Choroid plexus epithelial cell (primary cell): ENCODE data around the gene ADIPOR2.

ENCODE experiments used
- DNase-seq: peaks from one replicate; pipeline ENCODE4 v3.0.0-alpha.2; 2010; ENCODE audit warnings: low read depth
- H3K4me3 ChIP-seq: 2 replicates; pipeline ENCODE4 v1.5.1; 2011; ENCODE audit warnings: low read depth, mild to moderate bottlenecking, control low read depth, low read length, moderate library complexity
- TF ChIP-seq, protein P1 (sequence below): conservative IDR thresholded peaks from 2 replicates; pipeline ENCODE4 v1.5.1; 2011; ENCODE audit warnings: low read depth, mild to moderate bottlenecking, control low read depth, inconsistent platforms, low read length, moderate library complexity

The ADIPOR2 gene

DNA sequence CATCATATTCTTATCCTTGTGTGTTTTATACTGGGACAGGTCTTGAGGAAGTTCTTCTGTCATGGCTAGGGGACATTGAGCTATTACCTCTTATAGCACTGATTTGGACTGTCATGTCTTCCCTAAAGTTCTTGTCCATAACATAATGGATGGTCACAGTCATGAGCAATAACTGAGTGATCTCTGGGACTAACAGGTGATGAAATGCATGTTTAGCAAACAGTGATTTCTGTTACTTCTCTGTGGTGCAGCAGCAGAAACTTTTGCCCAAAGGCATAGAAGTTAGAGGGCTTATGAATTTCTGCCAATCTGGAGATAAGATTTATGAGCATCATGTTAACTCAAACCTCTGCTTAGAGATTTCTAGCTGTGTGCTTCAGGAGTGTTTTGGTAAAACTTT lies 5.9 kb downstream of the ADIPOR2 start:
- no peak for DNase-seq
- TF ChIP-seq, protein P1, sequence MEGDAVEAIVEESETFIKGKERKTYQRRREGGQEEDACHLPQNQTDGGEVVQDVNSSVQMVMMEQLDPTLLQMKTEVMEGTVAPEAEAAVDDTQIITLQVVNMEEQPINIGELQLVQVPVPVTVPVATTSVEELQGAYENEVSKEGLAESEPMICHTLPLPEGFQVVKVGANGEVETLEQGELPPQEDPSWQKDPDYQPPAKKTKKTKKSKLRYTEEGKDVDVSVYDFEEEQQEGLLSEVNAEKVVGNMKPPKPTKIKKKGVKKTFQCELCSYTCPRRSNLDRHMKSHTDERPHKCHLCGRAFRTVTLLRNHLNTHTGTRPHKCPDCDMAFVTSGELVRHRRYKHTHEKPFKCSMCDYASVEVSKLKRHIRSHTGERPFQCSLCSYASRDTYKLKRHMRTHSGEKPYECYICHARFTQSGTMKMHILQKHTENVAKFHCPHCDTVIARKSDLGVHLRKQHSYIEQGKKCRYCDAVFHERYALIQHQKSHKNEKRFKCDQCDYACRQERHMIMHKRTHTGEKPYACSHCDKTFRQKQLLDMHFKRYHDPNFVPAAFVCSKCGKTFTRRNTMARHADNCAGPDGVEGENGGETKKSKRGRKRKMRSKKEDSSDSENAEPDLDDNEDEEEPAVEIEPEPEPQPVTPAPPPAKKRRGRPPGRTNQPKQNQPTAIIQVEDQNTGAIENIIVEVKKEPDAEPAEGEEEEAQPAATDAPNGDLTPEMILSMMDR = no peak
- H3K4me3 ChIP-seq = no peak overlapping the region

DNA sequence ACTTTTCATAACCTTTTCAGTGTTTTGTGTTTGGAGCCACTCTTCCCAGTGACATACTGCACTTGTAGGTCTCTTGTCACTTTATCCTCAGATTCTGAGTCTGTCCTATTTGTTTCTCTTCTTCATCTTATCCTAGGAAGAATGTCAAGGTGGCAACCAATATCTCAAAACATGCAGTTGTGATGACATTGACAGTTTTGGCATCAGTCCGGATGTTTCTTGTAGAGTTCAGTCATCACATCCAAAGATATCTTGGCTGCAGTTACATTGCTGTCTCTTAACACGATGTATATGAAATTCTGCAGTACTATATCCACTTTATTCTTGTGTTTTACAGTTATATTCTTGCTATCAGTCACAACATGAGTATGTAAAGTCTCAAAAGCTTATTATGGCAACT lies 6.4 kb downstream of the ADIPOR2 start:
- TF ChIP-seq, protein P1 = no peak
- no peak overlapping the region for H3K4me3 ChIP-seq
- no peak for DNase-seq

DNA sequence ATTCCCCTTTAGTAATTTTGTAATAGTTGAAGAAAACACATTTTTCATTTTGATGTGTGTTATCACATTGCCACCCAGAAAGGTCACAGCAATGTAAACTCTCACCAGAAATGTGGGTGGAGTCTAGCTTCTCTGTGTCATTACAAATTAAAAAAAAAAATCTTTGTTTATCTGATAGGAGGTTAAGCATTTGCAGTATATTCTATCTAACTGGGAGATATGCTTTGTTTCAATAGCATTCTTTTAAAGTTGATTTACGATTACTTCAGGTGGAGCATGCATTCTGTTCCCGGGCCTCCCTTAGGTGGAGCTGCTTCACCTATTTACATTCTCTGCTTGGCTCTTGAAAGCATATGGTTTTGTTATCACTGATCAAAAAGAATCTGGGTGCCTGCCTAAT lies 7.8 kb downstream of the ADIPOR2 start:
- DNase-seq = no peak
- TF ChIP-seq, protein P1 = no peak
- no peak overlapping the region for H3K4me3 ChIP-seq

DNA sequence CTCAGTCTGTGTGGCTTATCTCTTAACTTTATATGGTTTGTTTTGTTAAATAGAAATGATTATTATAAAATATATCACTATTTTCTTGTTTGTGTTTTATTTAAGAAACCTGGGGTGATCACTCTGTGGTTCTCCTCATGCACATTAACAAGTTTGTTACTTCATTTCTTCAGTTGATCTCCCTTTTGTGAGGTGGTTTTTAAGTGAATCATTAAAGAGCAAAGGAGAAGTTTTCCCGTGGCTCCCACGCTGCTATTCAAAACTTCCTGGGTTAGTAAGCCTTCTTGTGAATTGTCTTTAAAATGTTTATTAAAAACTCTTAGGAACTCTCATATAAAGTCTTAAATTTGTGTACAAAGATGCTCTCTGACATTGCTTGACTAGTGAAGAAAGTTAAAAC lies 11.8 kb downstream of the ADIPOR2 start:
- DNase-seq = no peak
- H3K4me3 ChIP-seq = no peak overlapping the region
- TF ChIP-seq, protein P1 = no peak

DNA sequence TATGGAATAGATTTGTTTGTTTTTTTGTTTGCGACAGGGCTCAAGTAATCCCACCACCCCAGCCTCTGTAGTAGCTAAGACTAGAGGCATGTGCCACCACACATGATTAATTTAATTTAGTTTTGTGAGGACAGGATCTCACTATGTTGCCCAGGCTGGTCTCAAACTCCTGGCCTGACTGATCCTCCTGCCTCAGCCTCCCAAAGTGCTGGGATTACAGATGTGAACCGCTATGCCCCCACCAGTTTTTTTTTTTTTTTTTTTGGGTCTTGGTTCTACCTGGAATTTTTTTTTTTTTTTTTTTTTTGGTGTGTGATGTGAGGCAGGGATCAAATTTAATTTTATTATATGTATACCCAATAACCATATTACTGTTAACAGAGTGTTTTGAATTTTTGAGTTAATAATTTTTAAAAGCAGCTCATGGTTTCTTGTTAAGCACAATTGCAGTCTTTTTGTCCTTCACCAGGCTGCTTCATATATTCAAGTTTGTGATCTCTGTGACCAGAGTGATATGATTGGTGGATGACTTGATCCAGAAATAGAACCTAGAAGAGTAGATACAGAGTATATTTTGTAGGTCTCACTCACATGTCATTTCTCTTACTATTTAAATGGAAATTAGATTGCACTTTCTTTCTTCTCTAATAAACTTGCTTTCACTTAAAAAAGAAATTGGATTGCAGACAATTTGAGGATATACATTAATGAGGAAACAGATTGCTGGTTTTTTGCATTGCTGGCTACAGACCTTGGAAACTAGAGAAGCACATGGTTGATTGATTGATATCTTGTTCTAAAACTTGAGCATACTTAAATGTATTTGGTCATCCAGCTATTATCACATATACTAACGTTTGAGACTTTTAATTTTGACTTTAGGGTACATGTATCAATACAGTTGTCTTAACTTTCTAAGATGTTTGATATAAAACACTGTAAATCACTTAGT lies 13.2 kb downstream of the ADIPOR2 start:
- TF ChIP-seq, protein P1 = no peak
- H3K4me3 ChIP-seq = no peak overlapping the region
- no peak for DNase-seq

DNA sequence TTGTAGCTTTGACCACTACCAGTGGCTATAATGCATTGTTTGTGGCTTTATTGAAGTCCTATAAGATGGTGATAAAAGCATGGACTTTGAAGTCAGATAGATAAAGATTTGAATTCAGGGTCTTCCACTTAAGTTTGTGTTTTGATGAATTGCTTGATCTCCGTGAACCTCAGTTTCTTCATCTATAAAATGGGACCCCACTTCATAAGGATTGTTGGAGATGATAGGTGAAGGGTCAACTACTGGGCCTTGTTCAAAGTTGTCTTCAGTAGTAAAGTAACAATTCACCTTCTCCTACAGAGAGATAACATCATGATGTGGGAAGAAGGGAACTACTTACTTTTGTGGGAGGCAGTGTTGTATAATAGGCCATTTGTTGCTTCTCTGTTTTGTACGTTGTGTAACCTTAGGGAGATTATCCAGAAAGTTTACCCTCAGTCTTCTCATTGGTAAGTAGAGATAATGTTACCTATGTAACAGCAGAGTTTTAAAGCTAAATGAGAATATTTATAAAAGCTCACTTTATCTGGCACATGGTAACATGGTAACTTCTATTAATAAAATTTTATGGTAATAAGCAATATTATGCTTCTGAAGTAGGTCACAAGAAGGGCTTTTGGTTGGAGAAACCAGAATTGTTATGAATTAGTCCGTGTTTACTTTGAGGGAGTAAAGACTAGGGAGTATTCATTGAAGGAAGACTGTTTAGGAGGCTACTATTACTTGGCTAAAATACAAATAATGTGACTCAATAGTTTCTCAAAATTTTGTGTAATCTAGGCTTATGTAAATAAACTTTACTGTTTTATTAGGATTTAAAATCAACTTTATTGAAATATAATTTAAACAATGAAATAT lies 15.1 kb downstream of the ADIPOR2 start:
- DNase-seq = peak; percentile 23
- TF ChIP-seq, protein P1 = no peak
- no peak overlapping the region for H3K4me3 ChIP-seq
